Fibroblast of mammary gland (primary cell): ENCODE data around the gene MCOLN1.
A peak's percentile ranks its signal among the peaks of the same experiment; 100 is the strongest.

ENCODE experiments used
- DNase-seq: peaks from one replicate; pipeline ENCODE4 v3.0.0-alpha.2; 2010; ENCODE audit warnings: low read depth
- H3K4me3 ChIP-seq: 2 replicates; pipeline ENCODE4 v1.5.1; 2011; ENCODE audit warnings: low read depth, mild to moderate bottlenecking, low read length, moderate library complexity; ENCODE audit not compliant: control insufficient read depth
- CTCF ChIP-seq: conservative IDR thresholded peaks from 2 replicates; pipeline ENCODE4 v1.5.1; 2011; ENCODE audit warnings: low read depth, low read length, inconsistent platforms; ENCODE audit not compliant: control insufficient read depth, insufficient read depth

The MCOLN1 gene

GRCh38 chr19:7507884-7508283 lies 14.5 kb upstream of the MCOLN1 start:
- peak; percentile 91 for DNase-seq
- H3K4me3 ChIP-seq: no peak overlapping the region
- TF ChIP-seq CTCF: no peak

GRCh38 chr19:7509625-7510024 lies 12.8 kb upstream of the MCOLN1 start:
- DNase-seq: no peak
- no peak overlapping the region for H3K4me3 ChIP-seq
- no peak for TF ChIP-seq CTCF

- DNase-seq: peak; percentile 25
- TF ChIP-seq CTCF: no peak
- H3K4me3 ChIP-seq: no peak overlapping the region
These were observed 10.0 kb upstream of the MCOLN1 start for GRCh38 chr19:7512400-7512851.

- H3K4me3 ChIP-seq: no peak overlapping the region
- no peak for DNase-seq
- no peak for TF ChIP-seq CTCF
These were observed 8.4 kb upstream of the MCOLN1 start for GRCh38 chr19:7513809-7514642.

GRCh38 chr19:7515110-7515644 lies 7.2 kb upstream of the MCOLN1 start:
- DNase-seq: no peak
- H3K4me3 ChIP-seq: peak overlapping the region; percentile 53

GRCh38 chr19:7515645-7516151 lies 6.7 kb upstream of the MCOLN1 start, which contains the start of gene ZNF358:
Gene ZNF358, plus strand, starts transcription at chr19:7516103. Its CDS starts 3,140 bp downstream, at chr19:7519243.
- peak within 1 kb of the TSS; percentile 64 for H3K4me3 ChIP-seq
- no peak for TF ChIP-seq CTCF
- DNase-seq: peak; percentile 51

More at GRCh38 chr19:7515110-7515644, 7.2 kb upstream of the MCOLN1 start:
- TF ChIP-seq CTCF: no peak
